IMR-90 (cell line): Measurements from ENCODE around the gene DIPK1B. TPM values are rescaled to one million over a fixed set of nuclear protein-coding genes. Genes with fewer than 3 reads are reported as not detected.

Experiments used
- ATAC-seq: fragments of 200-7000 bp; cut with Tn5 transposase; 2 replicates; pipeline ENCODE4 v1.9.1; 2020; ENCODE audit warnings: low read depth, mild to moderate bottlenecking, moderate library complexity
- BruUV-seq: library from RNA; stranded (reverse); fragments of 400-500 nt; replicated peaks from 2 replicates; lab custom pipeline; 2021; lab: Mats Ljungman, UMichigan
- CTCF ChIA-PET: fragments of 300-600 bp; formaldehyde crosslinking; extraction: SDS; loops from one replicate; lab custom pipeline; 2021; ENCODE audit warnings: antibody characterized with exemption; lab: Yijun Ruan, JAX
- POLR2A ChIA-PET: fragments of 300-600 bp; sonication (Branson Sonifier 250); formaldehyde crosslinking; loops from one replicate; lab custom pipeline; 2022; ENCODE audit warnings: antibody characterized with exemption; ENCODE audit not compliant: unreplicated experiment; lab: Charles Lee
- DNase-seq: peaks from one replicate; pipeline ENCODE4 v3.0.0; 2013
- H2AFZ ChIP-seq: replicated peaks from 2 replicates; pipeline ENCODE3; 2013; ENCODE audit warnings: low read length, mild to moderate bottlenecking; ENCODE audit not compliant: poor library complexity
- H2AK5ac ChIP-seq: 2 replicates; pipeline ENCODE4 v1.6.1; 2013; ENCODE audit warnings: low read depth, low read length, inconsistent platforms
- H2AK9ac ChIP-seq: replicated peaks from 2 replicates; pipeline ENCODE3; 2013; ENCODE audit warnings: mild to moderate bottlenecking, low read depth, low read length, moderate library complexity; ENCODE audit not compliant: poor library complexity
- H2BK120ac ChIP-seq: 2 replicates; pipeline ENCODE4 v1.6.1; 2013; ENCODE audit warnings: low read depth, low read length, inconsistent platforms
- H2BK15ac ChIP-seq: 3 replicates; pipeline ENCODE4 v1.6.1; 2013; ENCODE audit warnings: low read depth, low read length, inconsistent platforms
- H2BK20ac ChIP-seq: 2 replicates; pipeline ENCODE4 v1.6.1; 2013; ENCODE audit warnings: low read depth, mild to moderate bottlenecking, inconsistent platforms, low read length, moderate library complexity
- H2BK5ac ChIP-seq: 2 replicates; pipeline ENCODE4 v1.6.1; 2013; ENCODE audit warnings: mild to moderate bottlenecking, low read depth, low read length, inconsistent platforms; ENCODE audit not compliant: poor library complexity, severe bottlenecking
- H3K14ac ChIP-seq: replicated peaks from 2 replicates; pipeline ENCODE4 v1.6.1; 2013; ENCODE audit warnings: low read depth, low read length, inconsistent platforms
- H3K18ac ChIP-seq: 2 replicates; pipeline ENCODE4 v1.6.1; 2013; ENCODE audit warnings: low read depth, low read length, control low read depth
- H3K23ac ChIP-seq: 2 replicates; pipeline ENCODE4 v1.6.1; 2013; ENCODE audit warnings: low read depth, low read length, inconsistent platforms
- H3K27ac ChIP-seq: 2 replicates; pipeline ENCODE4 v1.5.1; 2013; ENCODE audit warnings: mild to moderate bottlenecking, control low read depth, low read length; ENCODE audit not compliant: insufficient read depth
- H3K27me3 ChIP-seq: 2 replicates; pipeline ENCODE4 v1.6.1; 2013; ENCODE audit warnings: low read length; ENCODE audit not compliant: control insufficient read depth, insufficient read depth
- H3K36me3 ChIP-seq: 2 replicates; pipeline ENCODE4 v1.6.1; 2013; ENCODE audit warnings: low read length, mixed read lengths; ENCODE audit not compliant: control insufficient read depth, insufficient read depth
- H3K4ac ChIP-seq: 2 replicates; pipeline ENCODE4 v1.6.1; 2013; ENCODE audit warnings: low read depth, low read length, inconsistent platforms
- H3K4me1 ChIP-seq: 2 replicates; pipeline ENCODE4 v1.6.1; 2013; ENCODE audit warnings: low read length, mixed read lengths; ENCODE audit not compliant: control insufficient read depth, insufficient read depth
- H3K4me2 ChIP-seq: 2 replicates; pipeline ENCODE4 v1.6.1; 2013; ENCODE audit warnings: low read depth, mild to moderate bottlenecking, control low read depth, low read length, moderate library complexity
- H3K4me3 ChIP-seq: 2 replicates; pipeline ENCODE4 v1.5.1; 2013; ENCODE audit warnings: low read depth, mild to moderate bottlenecking, control low read depth, low read length, moderate library complexity; ENCODE audit not compliant: insufficient read depth
- H3K56ac ChIP-seq: 2 replicates; pipeline ENCODE4 v1.6.1; 2013; ENCODE audit warnings: low read length, inconsistent platforms; ENCODE audit not compliant: insufficient read depth; ENCODE audit errors: extremely low read depth
- H3K79me1 ChIP-seq, 2 experiments: 2 replicates each; pipeline ENCODE4 v1.6.1; 2013; ENCODE audit warnings: low read length in 2 of 2, inconsistent platforms in 1 of 2, low read depth in 1 of 2
- H3K9ac ChIP-seq: 2 replicates; pipeline ENCODE4 v1.6.1; 2013; ENCODE audit warnings: low read depth, low read length, control low read depth
- H3K9me1 ChIP-seq: 2 replicates; pipeline ENCODE4 v1.6.1; 2013; ENCODE audit warnings: low read length, inconsistent platforms; ENCODE audit not compliant: insufficient read depth
- H3K9me3 ChIP-seq: 2 replicates; pipeline ENCODE4 v1.6.1; 2013; ENCODE audit warnings: low read length; ENCODE audit not compliant: control insufficient read depth, insufficient read depth
- H4K20me1 ChIP-seq: 2 replicates; pipeline ENCODE4 v1.6.1; 2013; ENCODE audit warnings: low read length, inconsistent platforms; ENCODE audit not compliant: insufficient read depth
- H4K5ac ChIP-seq: 2 replicates; pipeline ENCODE4 v1.6.1; 2013; ENCODE audit warnings: mild to moderate bottlenecking, low read depth, low read length, control low read depth
- H4K8ac ChIP-seq, 2 experiments: 2 replicates each; pipeline ENCODE4 v1.6.1; 2013; ENCODE audit warnings: low read depth in 2 of 2, low read length in 2 of 2, control low read depth in 1 of 2, inconsistent platforms in 1 of 2
- H4K91ac ChIP-seq: 2 replicates; pipeline ENCODE4 v1.6.1; 2013; ENCODE audit warnings: low read depth, low read length, inconsistent platforms; ENCODE audit not compliant: insufficient read depth
- CEBPB ChIP-seq: IDR thresholded peaks from 2 replicates; pipeline ENCODE4 v1.6.1; 2012; ENCODE audit warnings: low read depth, low read length, improper control_type of control experiment
- CHD1 ChIP-seq: IDR thresholded peaks from 2 replicates; pipeline ENCODE4 v1.6.1; 2012; ENCODE audit warnings: low read depth, low read length, improper control_type of control experiment
- CTCF ChIP-seq: conservative IDR thresholded peaks from 2 replicates; pipeline ENCODE4 v1.5.1; 2012; ENCODE audit warnings: mild to moderate bottlenecking, low read depth, low read length, improper control_type of control experiment
- FOS ChIP-seq: fragments of 150-350 bp; IDR thresholded peaks from 2 replicates; pipeline ENCODE4 v1.6.1; 2016; ENCODE audit warnings: low read depth, low read length
- MAZ ChIP-seq: IDR thresholded peaks from 2 replicates; pipeline ENCODE4 v1.6.1; 2012; ENCODE audit warnings: low read depth, mild to moderate bottlenecking, low read length, improper control_type of control experiment, moderate library complexity, borderline replicate concordance
- MXI1 ChIP-seq: IDR thresholded peaks from 2 replicates; pipeline ENCODE4 v1.6.1; 2012; ENCODE audit warnings: low read depth, mild to moderate bottlenecking, low read length, moderate library complexity, borderline replicate concordance
- NFE2L2 ChIP-seq: fragments of 150-350 bp; IDR thresholded peaks from 2 replicates; pipeline ENCODE4 v1.6.1; 2016; ENCODE audit warnings: low read depth, mild to moderate bottlenecking, low read length
- RFX5 ChIP-seq: IDR thresholded peaks from 2 replicates; pipeline ENCODE4 v1.8.0; 2012; ENCODE audit warnings: low read depth, mild to moderate bottlenecking, low read length, moderate library complexity
- SMC3 ChIP-seq: fragments of 150-350 bp; IDR thresholded peaks from 2 replicates; pipeline ENCODE4 v1.6.1; 2016; ENCODE audit warnings: low read depth, mild to moderate bottlenecking, antibody characterized with exemption, low read length, moderate library complexity
- WGBS, 2 experiments: methylation state at CpG; one replicate each; pipeline versions ENCODE4 v1.1.5 to v1.1.7; 2013; ENCODE audit warnings: missing lambda C conversion rate in 2 of 2; ENCODE audit not compliant: insufficient read length in 1 of 2; ENCODE audit errors: extremely low coverage in 2 of 2; 5-methylcytosine and 5-hydroxymethylcytosine counted together
- dilution Hi-C: fragments of 300-500 bp; cut with HindIII; formaldehyde crosslinking; loops from one replicate; pipeline ENCODE4 v1.14.3; 2018; ENCODE audit warnings: low sequenced_read_pairs; ENCODE audit not compliant: unreplicated experiment
- in situ Hi-C: fragments of 300-500 bp; cut with MboI; formaldehyde crosslinking; loops from 3 replicates; pipeline ENCODE4 v1.14.3; 2019; ENCODE audit warnings: low sequenced_read_pairs, inconsistent platforms, mixed read lengths
- intact Hi-C: fragments of 100-400 bp; cut with micrococcal nuclease; formaldehyde crosslinking; loops from 2 replicates; pipeline ENCODE4 v1.10.0; 2022
- polyA plus RNA-seq, 3 experiments: library from polyadenylated mRNA; depleted of rRNA; stranded (reverse); fragments of >200 nt; gene quantifications; 2 replicates each; pipeline ENCODE4 v1.2.3, GENCODE V29; 2012; ENCODE audit warnings: low replicate concordance in 1 of 3
- total RNA-seq: library from RNA; depleted of rRNA; stranded (reverse); fragments of >200 nt; gene quantifications from 2 replicates; pipeline ENCODE4 v1.2.3, GENCODE V29; 2012

DIPK1B gene
- total and polyA plus RNA-seq, 2 of the 4 experiments (the other 2 are of a cell fraction), result 3.4 to 7.1 TPM

GRCh38 chr9:136739509-136739908, 27.1 kb downstream of the DIPK1B start:
- peaks cover 3% of the 10 kb centered on the region; the same call in 1 of the 2 replicates for H3K4me1 ChIP-seq
- H3K23ac ChIP-seq, result no peak overlapping the region
- no peak overlapping the region for H2BK5ac ChIP-seq
- no peak overlapping the region for H4K8ac ChIP-seq
- H2AK9ac ChIP-seq, result no peak overlapping the region
- H3K4me2 ChIP-seq, result no peak overlapping the region
- H3K56ac ChIP-seq, result no peak overlapping the region
- WGBS, 2 experiments, result 80% methylated on average over 13 of the region's 23 CpGs; no CpG with 5 or more reads in 1 of the 2 experiments
- H2BK15ac ChIP-seq, result no peak overlapping the region
- H2AFZ ChIP-seq, result no peak overlapping the region
- intact Hi-C loops, result no loop called here
- H3K18ac ChIP-seq, result no peak overlapping the region
- H2AK5ac ChIP-seq, result no peak overlapping the region
- no peak overlapping the region for H2BK20ac ChIP-seq
- BruUV-seq, result no TSS peak
- H3K9ac ChIP-seq, result no peak overlapping the region
- no peak for DNase-seq
- no peak overlapping the region for H4K5ac ChIP-seq
- ChIA-PET POLR2A (no interaction called here), CTCF (interaction anchor here (0.6 kb wide), 1 partner anchor 261 kb away, joined by 3 read pairs; no protein-coding TSS in a partner anchor)
- H3K27me3 ChIP-seq, result peaks cover 62% of the 10 kb centered on the region
- TF ChIP-seq CHD1 (no peak), MAZ (no peak), RFX5 (no peak), CEBPB (no peak), SMC3 (no peak), FOS (no peak), MXI1 (no peak), NFE2L2 (no peak), CTCF (no peak)
- H3K14ac ChIP-seq, result no peak overlapping the region
- H3K79me1 ChIP-seq, result no peaks in the 10 kb centered on the region
- no peaks in the 10 kb centered on the region for H3K9me3 ChIP-seq
- H4K20me1 ChIP-seq, result no peaks in the 10 kb centered on the region; the same call in 1 of the 2 replicates
- H3K4me3 ChIP-seq, result no peak overlapping the region
- H2BK120ac ChIP-seq, result no peak overlapping the region
- ATAC-seq, result no peak
- no peak overlapping the region for H3K4ac ChIP-seq
- no peak overlapping the region for H4K91ac ChIP-seq
- no peak overlapping the region for H3K27ac ChIP-seq
- in situ Hi-C loops, result no loop called here
- H3K9me1 ChIP-seq, result no peaks in the 10 kb centered on the region
- dilution Hi-C loops, result no loop called here
- H3K36me3 ChIP-seq, result no peaks in the 10 kb centered on the region
